NCI-H128 (cell line): Measurements from ENCODE around the gene LAMC1.

ENCODE experiments used
- DNase-seq: peaks from one replicate; lab custom pipeline; 2025; ENCODE audit not compliant: unreplicated experiment; lab: John Stamatoyannopoulos, UW

The LAMC1 gene

DNA sequence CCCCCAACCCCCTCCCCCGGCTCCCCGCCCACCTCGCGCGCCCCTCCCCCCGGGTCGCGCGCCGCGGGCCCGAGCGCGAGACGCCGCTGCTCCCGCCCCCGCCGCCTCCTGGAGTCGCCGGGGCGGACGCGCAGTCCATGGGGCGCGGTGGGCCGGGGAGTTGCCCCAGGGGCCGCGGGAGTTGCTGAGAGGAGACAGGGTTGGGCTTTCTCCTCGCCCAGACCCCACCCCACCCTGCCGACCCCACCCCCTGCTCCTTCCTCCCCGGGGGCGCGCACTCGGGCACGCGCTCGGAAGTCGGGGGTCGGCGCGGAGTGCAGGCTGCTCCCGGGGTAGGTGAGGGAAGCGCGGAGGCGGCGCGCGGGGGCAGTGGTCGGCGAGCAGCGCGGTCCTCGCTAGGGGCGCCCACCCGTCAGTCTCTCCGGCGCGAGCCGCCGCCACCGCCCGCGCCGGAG is at the start of gene LAMC1:
Gene LAMC1 (plus strand): TSS at position 275 of the 455 bp plus-strand sequence. CDS start 297 bp downstream, outside the sequence.
- DNase-seq, result peak; percentile 51

GRCh38 chr1:182974506-182975191 is 48.6 kb upstream of the LAMC1 start:
- no peak for DNase-seq

DNA sequence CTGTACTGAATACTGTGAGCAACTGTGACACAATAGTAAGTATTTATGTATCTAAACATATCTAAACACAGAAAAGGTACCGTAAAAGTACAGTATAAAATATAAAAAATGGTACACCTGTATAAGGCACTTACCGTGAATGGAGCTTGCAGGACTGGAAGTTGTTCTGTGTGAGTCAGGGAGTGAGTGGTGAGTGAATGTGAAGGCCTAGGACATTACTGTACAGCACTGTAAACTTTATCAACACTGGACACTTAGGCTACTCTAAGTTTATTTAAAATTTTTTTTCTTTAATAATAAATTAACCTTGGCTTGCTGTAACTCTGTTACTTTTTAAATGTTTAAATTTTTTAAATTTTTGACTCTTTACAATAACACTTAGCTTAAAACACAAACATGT is 45.7 kb upstream of the LAMC1 start:
- no peak for DNase-seq

GRCh38 chr1:182978151-182978853 is 44.9 kb upstream of the LAMC1 start:
- DNase-seq, result no peak

DNA sequence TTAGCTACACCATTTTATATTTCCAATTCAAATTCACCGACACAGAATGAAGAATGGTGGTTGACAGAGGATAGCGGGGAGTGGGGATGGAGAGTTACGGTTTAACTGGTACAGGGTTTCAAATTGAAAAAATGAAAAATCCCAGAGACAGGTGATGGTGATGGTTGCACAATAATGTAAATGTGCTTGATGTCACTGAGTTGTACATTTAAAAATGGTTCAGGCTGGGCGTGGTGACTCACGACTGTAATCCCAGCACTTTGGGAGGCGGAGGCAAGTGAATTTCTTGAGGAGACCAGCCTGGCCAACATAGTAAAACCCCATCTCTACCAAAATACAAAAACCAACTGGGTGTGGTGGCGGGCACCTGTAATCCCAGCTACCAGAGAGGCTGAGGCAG is 39.1 kb upstream of the LAMC1 start:
- no peak for DNase-seq

GRCh38 chr1:182984621-182985020 is 38.6 kb upstream of the LAMC1 start:
- DNase-seq, result no peak

DNA sequence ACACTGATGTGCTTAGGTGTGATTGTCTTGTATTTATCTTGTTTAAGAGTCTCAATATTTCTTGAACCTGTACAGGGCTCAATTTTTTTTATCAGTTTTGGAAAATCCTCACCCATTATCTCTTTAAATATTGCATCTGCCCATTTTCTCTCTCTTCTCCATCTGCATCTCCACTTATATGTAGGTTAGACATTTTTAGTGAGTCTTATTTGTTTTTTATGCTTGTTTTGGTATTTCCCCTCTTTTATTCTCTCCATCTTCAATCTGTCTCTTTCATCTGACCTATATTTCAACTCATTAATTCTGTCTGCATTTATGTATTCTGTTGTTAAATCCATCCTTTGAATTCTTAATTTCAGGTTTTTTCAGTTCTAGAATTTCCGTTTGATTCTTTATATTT is 37.3 kb upstream of the LAMC1 start:
- DNase-seq, result no peak

GRCh38 chr1:182990413-182991144 is 32.6 kb upstream of the LAMC1 start:
- DNase-seq, result no peak

DNA sequence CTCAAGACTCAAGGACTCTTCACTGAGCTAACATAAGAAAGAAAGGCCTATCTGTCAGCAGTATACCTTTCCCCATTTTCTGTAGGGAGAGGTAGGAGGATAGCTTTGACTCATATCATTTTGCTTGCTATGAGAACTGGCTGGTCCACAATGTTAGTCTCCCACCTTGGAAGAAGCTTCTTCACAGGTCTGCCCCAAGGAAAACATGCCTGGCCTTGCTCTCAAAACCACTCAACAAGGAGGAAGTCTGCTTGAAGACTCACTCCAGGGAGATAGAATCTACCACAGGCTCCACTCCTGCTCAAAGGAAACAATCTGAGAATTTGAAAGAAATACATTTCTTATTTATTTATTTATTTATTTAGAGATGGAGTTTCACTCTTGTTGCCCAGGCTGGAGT is 29.5 kb upstream of the LAMC1 start:
- DNase-seq, result no peak

- no peak for DNase-seq
These were observed 27.3 kb upstream of the LAMC1 start for GRCh38 chr1:182995894-182996293.

- no peak for DNase-seq
These were observed 26.4 kb upstream of the LAMC1 start for GRCh38 chr1:182996816-182997215.

DNA sequence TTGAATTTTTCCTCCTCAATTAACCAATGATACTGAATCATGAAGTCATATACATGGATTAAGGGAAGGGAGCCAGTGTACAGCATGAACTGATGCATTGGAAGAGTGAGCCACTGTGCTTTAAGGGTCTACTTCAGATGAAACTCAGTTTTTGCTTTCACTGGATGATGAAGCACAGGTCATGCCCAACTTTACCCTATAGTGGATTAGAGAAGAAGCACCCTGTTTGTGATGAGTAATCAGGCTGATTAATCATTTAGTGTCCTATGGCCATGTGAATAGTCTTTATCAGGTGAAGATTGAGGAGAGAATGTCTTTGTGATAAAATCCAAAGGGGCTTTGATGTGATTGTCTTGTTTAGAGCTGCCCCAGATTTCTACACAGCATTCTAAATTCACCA is 24.7 kb upstream of the LAMC1 start:
- DNase-seq, result no peak

- DNase-seq, result no peak
These were observed 22.9 kb upstream of the LAMC1 start for GRCh38 chr1:183000167-183000962.

- DNase-seq, result no peak
These were observed 21.0 kb upstream of the LAMC1 start for GRCh38 chr1:183002267-183002666.

GRCh38 chr1:183002797-183003196 is 20.4 kb upstream of the LAMC1 start:
- DNase-seq, result no peak

- no peak for DNase-seq
These were observed 20.0 kb upstream of the LAMC1 start for GRCh38 chr1:183003203-183003602.

DNA sequence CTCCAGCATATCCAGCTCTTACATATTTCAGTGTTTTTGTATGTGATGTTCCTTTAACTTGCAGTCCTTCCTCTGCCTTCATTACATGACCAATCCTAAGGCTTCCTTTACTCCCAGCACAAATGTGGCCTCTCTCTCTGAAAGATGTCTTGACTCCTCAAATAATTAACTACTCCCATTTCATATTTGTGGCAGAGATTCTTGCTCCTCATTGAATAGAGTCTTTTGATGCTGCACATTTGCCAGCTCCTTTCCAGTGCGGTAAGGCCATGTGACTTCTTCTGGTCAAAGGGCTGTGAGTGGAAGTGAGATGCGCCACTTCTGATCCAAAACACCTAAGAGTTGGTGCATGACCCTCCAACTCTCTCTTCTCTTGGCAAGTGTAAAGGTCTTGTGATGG is 19.1 kb upstream of the LAMC1 start:
- no peak for DNase-seq

DNA sequence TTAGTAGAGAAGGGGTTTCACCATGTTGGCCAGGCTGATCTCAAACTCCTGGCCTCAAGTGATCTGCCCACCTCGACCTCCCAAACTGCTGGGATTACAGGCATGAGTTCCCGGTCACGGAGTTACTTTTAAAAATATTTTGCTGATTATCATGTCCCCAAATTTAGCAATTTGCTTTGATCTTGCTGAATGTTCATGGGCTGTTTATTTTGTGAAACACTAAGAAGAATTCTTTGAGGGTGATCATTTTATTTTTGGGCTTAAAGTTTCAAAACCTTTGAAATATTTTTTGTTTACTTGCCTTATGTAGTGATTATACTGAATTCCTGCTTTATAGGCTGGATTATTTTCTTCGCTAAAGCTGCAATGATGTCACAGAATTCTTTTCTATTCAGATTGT is 11.4 kb upstream of the LAMC1 start:
- no peak for DNase-seq

DNA sequence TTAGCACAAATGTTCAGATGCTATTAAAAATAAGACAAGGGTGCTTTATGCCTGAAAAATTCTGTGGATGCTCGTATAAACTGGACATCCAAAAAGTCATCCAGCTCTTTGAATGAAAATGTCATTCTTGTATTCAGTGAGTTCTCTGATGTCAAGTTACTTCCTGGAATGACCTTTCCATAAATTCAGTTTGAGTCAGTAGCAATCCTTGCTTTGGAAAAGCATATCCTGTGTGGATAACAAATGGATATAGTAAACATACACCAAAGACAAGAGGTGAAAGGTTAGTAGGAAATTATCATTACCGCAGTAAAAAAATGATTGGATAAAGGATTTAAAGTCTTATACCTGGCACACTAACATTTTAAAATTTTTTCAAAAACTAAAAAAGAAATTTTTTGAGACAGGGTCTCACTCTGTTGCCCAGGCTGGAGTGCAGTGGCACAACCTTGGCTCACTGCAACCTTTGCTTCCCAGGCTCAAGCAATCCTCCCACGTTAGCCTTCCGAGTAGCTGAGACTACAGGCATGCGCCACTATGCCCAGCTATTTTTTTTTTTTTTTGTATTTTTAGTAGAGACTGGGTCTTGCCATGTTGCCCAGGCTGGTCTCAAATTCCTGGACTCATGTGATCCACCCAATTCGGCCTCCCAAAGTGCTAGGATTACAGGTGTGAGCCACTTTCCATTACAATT is 10.8 kb upstream of the LAMC1 start:
- DNase-seq, result no peak

DNA sequence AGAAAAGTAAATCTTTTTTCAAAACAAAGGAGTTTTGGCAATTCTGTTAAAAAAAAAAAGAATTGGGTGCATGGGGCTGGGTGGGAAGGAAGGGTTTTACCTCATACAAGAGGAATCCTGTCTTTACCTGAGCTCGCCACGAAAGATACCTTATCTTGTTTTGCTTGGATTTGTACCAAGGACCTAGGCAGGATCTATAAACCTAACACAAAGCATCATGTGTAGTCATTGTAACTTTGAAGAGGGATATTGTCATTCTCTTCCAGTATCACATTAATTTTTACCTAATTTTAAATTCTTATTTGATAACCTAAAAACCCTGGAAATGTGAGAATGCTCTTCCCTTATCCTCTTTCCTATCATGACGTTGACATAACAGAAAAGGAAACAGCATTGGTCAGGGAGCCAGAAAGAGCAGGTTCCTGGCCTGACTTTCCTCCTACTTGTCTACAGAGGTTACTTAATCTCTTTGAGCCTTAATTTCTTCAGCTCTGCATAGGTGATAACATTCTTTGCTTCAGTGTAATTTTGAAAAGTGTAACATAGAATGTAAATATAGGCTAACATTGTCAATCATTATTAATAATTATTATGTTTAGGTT is 4.0 kb upstream of the LAMC1 start:
- DNase-seq, result no peak
